HG03108 (cell line): ENCODE data around the gene NDEL1.

Experiments
- ATAC-seq: cut with Tn5 transposase; IDR thresholded peaks from one replicate; pipeline ENCODE4 v1.9.1; 2021; ENCODE audit warnings: moderate library complexity; ENCODE audit not compliant: unreplicated experiment

The NDEL1 gene

GRCh38 chr17:8413938-8414337 is 21.7 kb upstream of the NDEL1 start:
- ATAC-seq = no peak

- ATAC-seq = no peak
Observed at GRCh38 chr17:8417806-8418205, 17.9 kb upstream of the NDEL1 start.

GRCh38 chr17:8418471-8418870 is 17.2 kb upstream of the NDEL1 start:
- ATAC-seq = no peak

- no peak for ATAC-seq
Observed at GRCh38 chr17:8419305-8419704, 16.4 kb upstream of the NDEL1 start.

- ATAC-seq = no peak
Observed at GRCh38 chr17:8420041-8420934, 15.4 kb upstream of the NDEL1 start.

GRCh38 chr17:8421571-8421970 is 14.1 kb upstream of the NDEL1 start:
- no peak for ATAC-seq

GRCh38 chr17:8426094-8426720 is 9.5 kb upstream of the NDEL1 start:
- no peak for ATAC-seq

- ATAC-seq = no peak
Observed at GRCh38 chr17:8426802-8427201, 8.9 kb upstream of the NDEL1 start.

GRCh38 chr17:8430966-8431365 is 4.7 kb upstream of the NDEL1 start:
- ATAC-seq = no peak

GRCh38 chr17:8436169-8436843 is 622 bp downstream of the NDEL1 start:
- ATAC-seq = peak; percentile 46

- ATAC-seq = no peak
Observed at GRCh38 chr17:8436844-8437171, 1.1 kb downstream of the NDEL1 start.

GRCh38 chr17:8438441-8438840 is 2.8 kb downstream of the NDEL1 start:
- no peak for ATAC-seq

GRCh38 chr17:8439681-8440080 is 4.0 kb downstream of the NDEL1 start:
- ATAC-seq = no peak

- no peak for ATAC-seq
Observed at GRCh38 chr17:8441690-8442089, 6.0 kb downstream of the NDEL1 start.

GRCh38 chr17:8442310-8442709 is 6.6 kb downstream of the NDEL1 start:
- no peak for ATAC-seq

- no peak for ATAC-seq
Observed at GRCh38 chr17:8443756-8444155, 8.1 kb downstream of the NDEL1 start.

- no peak for ATAC-seq
Observed at GRCh38 chr17:8444494-8444893, 8.8 kb downstream of the NDEL1 start.

- no peak for ATAC-seq
Observed at GRCh38 chr17:8445536-8445935, 9.9 kb downstream of the NDEL1 start.

GRCh38 chr17:8447799-8448198 is 12.1 kb downstream of the NDEL1 start:
- no peak for ATAC-seq

GRCh38 chr17:8448310-8448709 is 12.6 kb downstream of the NDEL1 start:
- no peak for ATAC-seq

- ATAC-seq = no peak
Observed at GRCh38 chr17:8451933-8452614, 16.4 kb downstream of the NDEL1 start.
